Activated B cell treated with CpG ODN at 0.5 μM for 24 hours (primary cell): ENCODE results near the gene DOK3. TPM values are rescaled to one million over a fixed set of nuclear protein-coding genes. Genes with fewer than 3 reads are reported as not detected.

Experiments used
- ATAC-seq: fragments of 200-7000 bp; cut with Tn5 transposase; one replicate; pipeline ENCODE4 v1.10.0; 2021; ENCODE audit warnings: low read depth, mild to moderate bottlenecking, moderate library complexity
- CTCF ChIA-PET: fragments of 350-600 bp; sonication (Branson Sonifier 250); formaldehyde crosslinking; loops from one replicate; lab custom pipeline; 2021; ENCODE audit warnings: antibody characterized with exemption; lab: Charles Lee
- POLR2A ChIA-PET: fragments of 350-600 bp; sonication (Branson Sonifier 250); formaldehyde crosslinking; loops from one replicate; lab custom pipeline; 2021; ENCODE audit warnings: antibody characterized with exemption; lab: Charles Lee
- DNase-seq: peaks from one replicate; pipeline ENCODE4 v3.0.0; 2022
- H3K27ac Mint-ChIP-seq: one replicate; pipeline ENCODE4 v1.8.0; 2020; ENCODE audit warnings: mixed read lengths
- H3K27me3 Mint-ChIP-seq: one replicate; pipeline ENCODE4 v1.8.0; 2021; ENCODE audit warnings: mixed read lengths
- H3K36me3 Mint-ChIP-seq: one replicate; pipeline ENCODE4 v1.8.0; 2021; ENCODE audit warnings: low read depth, mixed read lengths
- H3K4me1 Mint-ChIP-seq: one replicate; pipeline ENCODE4 v1.8.0; 2021; ENCODE audit warnings: mixed read lengths
- H3K4me3 Mint-ChIP-seq: one replicate; pipeline ENCODE4 v1.8.0; 2020; ENCODE audit warnings: mild to moderate bottlenecking, mixed read lengths
- H3K9me3 Mint-ChIP-seq: one replicate; pipeline ENCODE4 v1.8.0; 2020; ENCODE audit warnings: mixed read lengths
- intact Hi-C: fragments of 100-400 bp; cut with micrococcal nuclease; formaldehyde crosslinking; loops from one replicate; pipeline ENCODE4 v1.15.1; 2024
- total RNA-seq: library from RNA; stranded (reverse); gene quantifications from 2 replicates; pipeline ENCODE4 v1.2.3, GENCODE V29; 2022
- TF ChIP-seq, protein P1 (sequence below): fragments of 200-600 bp; IDR thresholded peaks from one replicate; pipeline ENCODE4 v1.8.0; 2022; ENCODE audit warnings: antibody characterized with exemption, mild to moderate bottlenecking

Gene DOK3
- total RNA-seq, 1 donor from 2014 or later, result 88.5 TPM

GRCh38 chr5:177457852-177458681 is 51.6 kb downstream of the DOK3 start:
- CTCF ChIA-PET, result interaction anchor here (1.1 to 5.7 kb wide), 8 partner anchors 37 to 142 kb away, joined by 3 to 89 read pairs (median 4); partner anchors contain the start of gene B4GALT7
- DNase-seq, result no peak
- Mint-ChIP-seq H3K27me3 (no peaks in the 10 kb centered on the region), H3K36me3 (no peaks in the 10 kb centered on the region), H3K27ac (no peak overlapping the region), H3K9me3 (no peaks in the 10 kb centered on the region), H3K4me3 (no peak overlapping the region), H3K4me1 (peaks cover 22% of the 10 kb centered on the region)
- TF ChIP-seq, protein P1, sequence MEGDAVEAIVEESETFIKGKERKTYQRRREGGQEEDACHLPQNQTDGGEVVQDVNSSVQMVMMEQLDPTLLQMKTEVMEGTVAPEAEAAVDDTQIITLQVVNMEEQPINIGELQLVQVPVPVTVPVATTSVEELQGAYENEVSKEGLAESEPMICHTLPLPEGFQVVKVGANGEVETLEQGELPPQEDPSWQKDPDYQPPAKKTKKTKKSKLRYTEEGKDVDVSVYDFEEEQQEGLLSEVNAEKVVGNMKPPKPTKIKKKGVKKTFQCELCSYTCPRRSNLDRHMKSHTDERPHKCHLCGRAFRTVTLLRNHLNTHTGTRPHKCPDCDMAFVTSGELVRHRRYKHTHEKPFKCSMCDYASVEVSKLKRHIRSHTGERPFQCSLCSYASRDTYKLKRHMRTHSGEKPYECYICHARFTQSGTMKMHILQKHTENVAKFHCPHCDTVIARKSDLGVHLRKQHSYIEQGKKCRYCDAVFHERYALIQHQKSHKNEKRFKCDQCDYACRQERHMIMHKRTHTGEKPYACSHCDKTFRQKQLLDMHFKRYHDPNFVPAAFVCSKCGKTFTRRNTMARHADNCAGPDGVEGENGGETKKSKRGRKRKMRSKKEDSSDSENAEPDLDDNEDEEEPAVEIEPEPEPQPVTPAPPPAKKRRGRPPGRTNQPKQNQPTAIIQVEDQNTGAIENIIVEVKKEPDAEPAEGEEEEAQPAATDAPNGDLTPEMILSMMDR, result no peak
- intact Hi-C loops, result loop anchor here (2.0 to 5.0 kb wide), 3 partner anchors 135 to 343 kb away; partner anchors contain the start of genes NSD1 and TMED9
- ATAC-seq, result no peak
- POLR2A ChIA-PET, result interaction anchor here (1.0 to 6.0 kb wide), 7 partner anchors 27 to 68 kb away, joined by 3 to 88 read pairs (median 6); partner anchors contain the start of gene GRK6

- POLR2A ChIA-PET, result interaction anchor here (1.0 to 6.0 kb wide), 7 partner anchors 26 to 67 kb away, joined by 3 to 88 read pairs (median 6); partner anchors contain the start of gene GRK6
- Mint-ChIP-seq H3K4me3 (peak overlapping the region; percentile 38), H3K27ac (no peak overlapping the region)
Measured at GRCh38 chr5:177456976-177457851, 52.4 kb downstream of the DOK3 start.

DNA sequence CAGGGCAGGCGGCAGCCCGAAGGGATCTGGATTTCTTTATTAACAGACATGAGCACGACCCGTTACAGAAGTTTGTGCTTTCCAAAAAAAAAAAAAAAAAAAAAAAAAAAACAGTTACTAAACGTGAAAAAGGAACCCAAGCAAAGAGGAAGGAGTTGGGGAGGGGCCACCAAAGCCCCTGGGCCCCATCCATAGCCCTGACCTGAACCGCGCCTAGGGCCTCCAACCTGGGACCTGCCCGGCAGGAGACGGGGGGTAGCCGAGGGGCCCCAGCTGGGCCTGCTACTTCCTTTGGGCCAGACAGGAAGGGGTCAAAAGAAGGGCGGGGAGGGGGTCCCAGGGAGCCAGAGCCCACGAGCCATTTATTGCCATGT is 53.0 kb downstream of the DOK3 start:
- Mint-ChIP-seq H3K9me3 (no peaks in the 10 kb centered on the region), H3K27me3 (no peaks in the 10 kb centered on the region), H3K4me1 (peaks cover 28% of the 10 kb centered on the region), H3K27ac (no peak overlapping the region), H3K4me3 (no peak overlapping the region), H3K36me3 (no peaks in the 10 kb centered on the region)
- intact Hi-C loops, result loop anchor here (1.0 to 5.0 kb wide), 7 partner anchors 16 to 342 kb away; partner anchors contain the start of genes NSD1, PDLIM7 and TMED9
- TF ChIP-seq, protein P1, result peak; percentile 3
- CTCF ChIA-PET, result interaction anchor here (0.8 to 5.7 kb wide), 7 partner anchors 38 to 147 kb away, joined by 3 to 89 read pairs (median 5); no protein-coding TSS in a partner anchor
- ATAC-seq (no peak), DNase-seq (no peak)
- POLR2A ChIA-PET, result interaction anchor here (1.4 to 6.0 kb wide), 4 partner anchors 30 to 67 kb away, joined by 6 to 88 read pairs (median 14); partner anchors contain the start of gene GRK6

More at GRCh38 chr5:177456976-177457851, 52.4 kb downstream of the DOK3 start:
- TF ChIP-seq, protein P1, result no peak
- Mint-ChIP-seq H3K4me1 (peaks cover 26% of the 10 kb centered on the region), H3K27me3 (no peaks in the 10 kb centered on the region), H3K36me3 (no peaks in the 10 kb centered on the region), H3K9me3 (no peaks in the 10 kb centered on the region)
- peak; percentile 35 for ATAC-seq
- CTCF ChIA-PET, result interaction anchor here (0.8 to 5.7 kb wide), 10 partner anchors 38 to 147 kb away, joined by 3 to 89 read pairs (median 4); partner anchors contain the start of gene B4GALT7
- intact Hi-C loops, result loop anchor here (1.0 to 5.0 kb wide), 7 partner anchors 15 to 342 kb away; partner anchors contain the start of genes NSD1, PDLIM7 and TMED9
- DNase-seq, result no peak

DNA sequence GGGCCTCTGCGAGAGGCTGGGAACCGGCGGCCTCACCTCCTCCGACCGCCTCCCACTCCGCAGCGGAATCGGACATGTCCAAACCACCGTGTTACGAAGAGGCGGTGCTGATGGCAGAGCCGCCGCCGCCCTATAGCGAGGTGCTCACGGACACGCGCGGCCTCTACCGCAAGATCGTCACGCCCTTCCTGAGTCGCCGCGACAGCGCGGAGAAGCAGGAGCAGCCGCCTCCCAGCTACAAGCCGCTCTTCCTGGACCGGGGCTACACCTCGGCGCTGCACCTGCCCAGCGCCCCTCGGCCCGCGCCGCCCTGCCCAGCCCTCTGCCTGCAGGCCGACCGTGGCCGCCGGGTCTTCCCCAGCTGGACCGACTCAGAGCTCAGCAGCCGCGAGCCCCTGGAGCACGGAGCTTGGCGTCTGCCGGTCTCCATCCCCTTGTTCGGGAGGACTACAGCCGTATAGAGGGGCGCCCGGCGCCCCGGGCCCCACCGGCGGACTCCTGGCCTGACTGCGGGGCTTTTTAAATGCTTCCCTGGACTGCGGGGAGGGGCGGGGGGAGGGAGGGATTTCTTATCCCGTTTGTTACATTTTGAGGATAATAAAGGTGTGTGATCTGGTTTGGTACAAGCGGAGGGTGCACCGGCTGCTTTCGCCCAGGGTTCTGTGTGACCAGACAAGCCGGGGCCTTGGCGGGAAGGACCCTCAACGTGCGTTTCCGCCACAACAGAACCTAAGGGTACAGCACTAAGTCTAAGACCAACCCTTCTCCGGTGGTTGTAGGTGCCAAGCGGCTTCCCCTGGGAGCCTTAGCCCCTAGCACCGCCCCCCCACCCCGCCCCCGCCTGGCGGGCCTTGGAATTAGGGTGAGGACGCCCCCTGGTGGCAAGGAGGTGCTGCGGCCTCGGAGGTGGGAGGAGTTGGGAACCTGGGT is 53.7 kb downstream of the DOK3 start:
- Mint-ChIP-seq H3K4me1 (peaks cover 28% of the 10 kb centered on the region), H3K27ac (peak overlapping the region; percentile 91), H3K9me3 (no peaks in the 10 kb centered on the region), H3K27me3 (no peaks in the 10 kb centered on the region), H3K36me3 (no peaks in the 10 kb centered on the region), H3K4me3 (peak overlapping the region; percentile 91)
- ATAC-seq, result peak; percentile 48
- peak; percentile 83 for DNase-seq
- intact Hi-C loops, result loop anchor here (1.0 to 5.0 kb wide), 9 partner anchors 16 to 341 kb away; partner anchors contain the start of genes GRK6, MXD3, NSD1 and PDLIM7
- ChIA-PET CTCF (interaction anchor here (0.6 to 13.5 kb wide), 25 partner anchors 12 to 344 kb away, joined by 3 to 293 read pairs (median 5); partner anchors contain the start of genes PDLIM7, PFN3 and TMED9), POLR2A (interaction anchor here (0.6 to 6.0 kb wide), 18 partner anchors 10 to 156 kb away, joined by 3 to 101 read pairs (median 6); partner anchors contain the start of genes DOK3, GRK6, LMAN2 and PDLIM7)
- TF ChIP-seq, protein P1, result peak; percentile 77
